ENCODE measurements around the gene TGOLN2.

Gene TGOLN2

DNA sequence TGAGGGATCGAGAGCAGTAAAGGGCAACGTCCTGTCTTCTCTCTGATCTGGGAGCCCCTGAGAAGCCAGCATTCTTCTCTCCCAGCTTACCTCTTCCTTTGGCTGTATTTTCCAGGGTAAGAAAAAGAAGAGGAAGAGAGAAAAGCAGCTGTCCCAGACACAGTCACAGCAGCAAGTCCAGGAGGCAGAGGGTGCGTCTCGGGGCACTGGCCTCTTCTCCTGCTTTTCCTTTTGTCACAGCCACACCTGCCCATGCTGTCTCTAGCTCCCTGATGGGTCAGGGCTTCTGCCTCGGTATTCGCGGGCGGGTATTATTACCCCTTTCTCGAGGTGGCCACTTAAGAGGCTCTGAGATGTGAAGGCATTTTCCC, 20.3 kb downstream of the TGOLN2 start:
- DNase-seq, result no peak

DNA sequence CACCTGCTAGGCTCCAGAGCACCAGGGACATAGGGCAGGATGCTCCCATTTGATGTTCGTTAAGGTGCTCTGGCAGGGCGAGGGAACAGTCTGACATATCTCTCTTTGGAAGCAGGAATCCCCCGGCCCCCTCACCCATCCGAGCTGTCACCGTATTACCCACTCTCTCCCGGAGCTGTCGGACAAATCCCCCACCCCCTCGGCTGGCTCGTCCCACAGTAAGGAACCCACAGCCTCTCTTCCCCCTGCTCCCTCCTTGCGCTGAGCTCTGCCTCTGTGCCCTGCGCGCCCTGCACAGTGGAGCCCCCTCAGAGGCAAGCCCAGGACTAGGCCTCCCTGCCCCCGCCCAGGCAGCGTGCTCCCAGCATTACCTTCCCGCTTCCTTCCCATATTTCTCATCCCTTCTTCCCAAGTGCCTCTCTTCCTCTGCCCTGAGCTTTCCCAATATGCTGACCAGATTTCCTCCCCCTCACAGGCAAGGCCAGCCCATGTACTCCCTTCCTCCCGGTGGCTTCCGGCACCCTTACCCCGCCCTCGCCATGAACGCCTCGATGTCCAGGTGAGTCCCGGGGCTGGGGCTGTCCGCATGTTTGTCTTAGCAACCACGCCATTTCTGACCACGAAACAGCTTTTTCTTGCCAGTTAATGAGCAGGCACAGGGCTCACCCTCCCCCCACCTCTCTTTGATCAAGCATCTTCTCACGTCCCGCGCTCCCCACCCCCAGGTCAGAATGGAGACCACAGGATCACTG, 23.8 kb downstream of the TGOLN2 start:
- no peak for DNase-seq

DNA sequence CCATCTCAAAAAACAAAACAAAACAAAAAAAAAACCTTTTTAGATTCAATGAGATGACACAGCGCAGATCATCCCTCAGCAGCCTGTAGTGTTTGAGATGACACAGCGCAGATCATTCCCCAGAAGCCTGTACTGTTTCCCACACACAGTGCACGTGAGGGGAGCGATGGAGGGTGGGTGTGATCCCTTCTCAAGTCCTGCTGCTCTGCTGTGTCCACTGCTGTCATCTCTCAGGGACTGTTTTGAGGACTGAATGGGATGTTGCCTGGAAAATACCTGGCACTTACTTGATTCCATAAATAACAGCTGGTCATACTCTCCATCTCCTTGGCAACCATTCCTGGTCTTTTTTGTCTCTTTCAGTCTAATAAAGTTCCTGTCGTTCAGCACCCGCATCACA, 25.7 kb downstream of the TGOLN2 start:
- DNase-seq, result no peak

DNA sequence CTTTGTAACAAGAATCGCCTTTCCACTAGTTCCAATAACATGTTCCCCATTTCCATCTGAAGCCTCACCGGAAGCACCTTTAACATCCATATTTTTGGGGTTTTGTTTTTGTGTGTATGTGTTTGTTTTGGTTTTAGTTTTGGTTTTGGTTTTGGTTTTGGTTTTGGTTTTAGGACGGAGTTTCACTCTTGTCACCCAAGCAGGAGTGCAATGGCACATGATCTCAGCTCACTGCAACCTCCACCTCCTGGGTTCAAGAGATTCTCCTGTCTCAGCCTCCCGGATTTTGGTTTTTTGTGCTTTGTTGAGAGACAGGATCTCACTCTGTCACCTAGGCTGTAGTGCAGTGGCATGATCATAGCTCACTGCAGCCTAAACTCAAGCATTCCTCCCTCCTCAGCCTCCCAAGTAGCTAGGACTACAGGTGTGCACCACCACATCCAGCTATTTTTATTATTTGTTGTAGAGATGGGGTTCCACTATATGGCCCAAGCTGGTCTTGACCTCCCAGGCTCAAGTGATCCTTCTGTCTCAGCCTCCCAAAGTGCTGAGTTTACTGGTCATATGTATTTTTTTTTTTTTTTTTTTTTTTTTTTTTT, 36.3 kb downstream of the TGOLN2 start:
- no peak for DNase-seq

DNA sequence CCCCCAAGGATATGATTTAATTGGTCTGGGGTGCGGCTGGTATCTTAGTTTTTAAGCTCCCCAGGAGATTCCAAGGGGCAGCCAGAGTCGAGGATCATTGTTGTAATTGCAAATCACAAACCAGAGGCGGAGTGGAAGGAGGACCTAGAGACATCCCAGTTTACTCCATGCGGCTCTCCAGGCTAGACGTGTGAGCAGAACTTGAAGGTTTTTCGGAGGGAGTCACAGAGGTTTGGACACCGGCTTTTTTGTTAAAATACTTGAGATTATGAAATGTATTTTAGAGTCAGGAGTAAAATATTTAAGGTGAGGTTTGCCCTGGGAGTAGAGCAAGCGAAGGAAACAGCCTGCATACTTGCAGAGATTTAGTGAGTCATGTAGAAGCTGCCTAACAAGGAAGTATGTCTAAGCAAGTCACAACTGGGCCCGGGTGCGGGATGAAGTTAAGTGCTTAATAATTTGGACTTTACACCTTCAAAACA, 39.5 kb downstream of the TGOLN2 start:
- no peak for DNase-seq

DNA sequence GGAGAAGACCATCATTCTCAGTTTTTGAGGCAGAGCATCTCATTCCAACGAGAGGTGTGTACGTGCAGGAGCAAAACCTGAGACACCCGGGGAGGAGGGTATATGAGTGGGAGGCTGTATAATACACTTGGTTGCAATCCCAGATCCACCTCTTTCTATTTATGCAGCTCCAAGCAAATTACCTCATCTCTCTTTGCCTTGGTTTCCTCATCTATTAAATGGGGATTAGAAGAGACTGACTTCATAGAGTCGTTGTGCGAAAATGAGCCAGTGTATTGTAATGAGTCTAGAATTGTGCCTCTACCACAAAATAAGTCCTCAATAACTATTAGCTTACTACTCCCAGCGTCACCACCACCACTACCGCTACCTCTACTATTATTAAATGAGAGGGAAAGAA, 40.1 kb downstream of the TGOLN2 start:
- no peak for DNase-seq

DNA sequence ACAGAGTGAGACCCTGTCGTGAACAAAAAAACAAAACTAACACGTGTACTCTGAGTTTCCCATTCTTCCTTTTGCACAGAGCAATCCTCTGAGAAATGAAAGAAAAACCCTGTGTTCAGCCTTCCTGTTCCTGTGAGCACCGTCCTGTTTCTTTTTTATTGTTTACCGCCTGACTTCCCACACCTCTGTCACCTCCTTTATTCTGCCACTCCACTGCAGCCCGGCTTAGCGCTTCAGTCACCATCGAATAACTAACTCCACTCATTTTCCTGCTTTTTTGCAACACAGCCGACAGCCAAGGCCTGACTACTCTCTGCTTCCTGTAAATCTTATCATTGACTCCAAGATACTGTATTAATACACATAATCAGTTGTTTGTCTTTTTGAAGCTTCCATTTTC, 40.9 kb downstream of the TGOLN2 start:
- DNase-seq, result no peak

DNA sequence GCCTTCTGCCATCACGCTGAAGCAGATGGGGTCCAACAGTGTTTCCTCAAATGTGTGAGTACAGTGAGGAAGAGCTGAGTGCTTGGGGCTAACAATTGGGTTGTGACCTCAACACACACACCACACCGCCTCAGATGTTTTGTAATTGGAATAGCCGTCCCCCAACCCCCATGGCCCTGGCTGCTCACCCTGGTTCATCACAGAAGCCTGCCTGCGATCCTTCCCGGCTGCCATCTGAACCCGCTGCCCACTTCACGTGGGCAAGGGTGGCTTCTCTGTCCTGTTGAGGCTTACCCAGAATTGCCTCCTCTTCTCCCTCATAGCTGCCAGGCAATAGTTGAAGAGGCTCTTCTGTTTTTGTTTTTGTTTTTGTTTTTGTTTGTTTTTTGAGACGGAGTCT, 44.1 kb downstream of the TGOLN2 start:
- no peak for DNase-seq

DNA sequence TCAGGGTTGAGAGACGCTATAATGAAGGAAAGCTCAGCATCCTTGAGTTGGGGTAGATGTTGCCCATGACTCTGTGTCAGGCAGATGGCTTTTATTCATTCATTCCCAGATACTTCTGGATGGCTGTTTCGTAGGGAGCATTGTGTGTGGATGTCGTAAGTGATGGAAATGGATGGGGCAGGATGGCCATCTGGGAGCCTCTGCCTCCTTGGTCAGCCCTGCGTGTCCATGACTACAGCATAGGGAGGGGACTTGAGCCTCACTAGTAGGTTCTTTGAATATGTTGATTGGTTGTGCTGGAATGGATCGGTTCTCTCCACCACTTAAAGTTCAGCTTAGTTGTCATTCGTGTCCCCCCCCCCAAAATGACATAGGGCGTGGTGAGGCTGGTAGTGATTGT, 44.9 kb downstream of the TGOLN2 start:
- DNase-seq, result no peak

DNA sequence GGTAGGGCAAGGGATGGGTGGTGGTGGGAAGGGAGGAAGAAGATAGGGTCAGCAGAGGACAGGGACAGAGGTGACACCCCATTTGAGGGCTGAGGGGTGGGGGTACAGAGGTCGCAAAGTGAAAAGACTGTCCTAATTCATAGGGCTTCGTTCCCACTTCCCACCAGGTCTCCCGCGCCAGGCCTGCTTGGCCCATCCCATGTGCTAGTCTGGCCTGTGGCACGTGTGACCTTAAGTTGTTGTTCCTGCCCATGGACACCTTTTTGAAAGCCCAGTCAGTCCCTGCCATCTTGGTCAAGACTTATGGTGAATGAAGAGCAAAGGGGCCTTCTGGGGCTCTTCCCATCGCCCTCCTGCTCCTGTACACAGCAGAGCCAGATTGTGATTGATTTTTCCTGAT, 46.2 kb downstream of the TGOLN2 start:
- DNase-seq, result no peak

DNA sequence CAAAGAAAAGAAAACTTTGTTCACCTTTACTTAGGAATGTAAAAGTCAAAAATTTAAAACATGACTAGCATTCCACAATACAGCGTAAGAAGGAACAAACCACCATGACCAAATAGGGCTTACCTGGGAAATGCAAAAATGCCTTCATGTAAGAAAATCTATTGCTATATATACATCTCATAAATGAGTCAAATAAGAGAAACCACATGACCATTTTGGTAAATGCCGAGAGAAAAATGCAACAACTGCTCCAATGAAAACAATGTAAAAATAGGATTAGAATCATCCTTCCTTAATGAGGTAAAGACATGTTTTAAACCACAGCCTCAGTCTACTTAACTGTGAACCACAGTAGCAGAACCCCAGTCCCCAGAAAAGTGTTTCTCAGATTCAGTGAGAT, 49.4 kb downstream of the TGOLN2 start:
- DNase-seq, result no peak

DNA sequence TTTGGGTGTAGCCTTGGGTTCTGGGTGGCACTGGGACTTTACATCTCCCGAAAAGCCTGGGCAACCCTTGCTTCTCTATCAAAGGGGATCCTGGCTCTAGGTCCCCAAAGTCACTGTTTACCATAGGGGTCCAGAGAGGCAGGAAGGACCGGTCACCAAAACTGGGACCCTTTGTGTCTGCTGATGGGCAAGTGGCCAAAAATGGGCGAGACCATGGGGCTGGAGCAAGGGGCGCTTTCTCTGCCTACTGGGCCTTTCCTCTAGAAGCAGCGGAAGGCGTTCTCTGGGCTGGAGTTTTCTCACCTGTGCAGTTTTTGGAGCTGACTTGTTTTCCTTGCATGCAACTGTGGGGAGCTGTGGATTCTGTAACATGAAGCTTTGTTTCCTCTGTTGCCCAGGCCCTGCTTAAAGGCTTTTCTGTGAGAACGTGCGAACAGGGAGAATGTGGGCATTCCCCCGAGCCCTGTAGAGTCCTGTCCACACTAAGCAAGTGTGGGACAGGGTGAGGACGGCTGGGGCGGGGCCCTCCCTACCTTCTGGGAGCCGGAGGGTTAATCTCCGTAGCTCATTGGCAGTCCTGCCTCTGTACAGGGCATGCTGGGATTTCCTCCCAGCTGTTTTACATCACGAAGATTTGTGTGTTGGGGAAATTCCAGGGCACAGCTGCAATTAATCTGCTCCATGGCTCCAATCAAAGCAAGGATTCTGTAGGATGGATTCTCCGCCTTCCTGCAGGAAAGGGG, 50.2 kb downstream of the TGOLN2 start:
- DNase-seq, result no peak

DNA sequence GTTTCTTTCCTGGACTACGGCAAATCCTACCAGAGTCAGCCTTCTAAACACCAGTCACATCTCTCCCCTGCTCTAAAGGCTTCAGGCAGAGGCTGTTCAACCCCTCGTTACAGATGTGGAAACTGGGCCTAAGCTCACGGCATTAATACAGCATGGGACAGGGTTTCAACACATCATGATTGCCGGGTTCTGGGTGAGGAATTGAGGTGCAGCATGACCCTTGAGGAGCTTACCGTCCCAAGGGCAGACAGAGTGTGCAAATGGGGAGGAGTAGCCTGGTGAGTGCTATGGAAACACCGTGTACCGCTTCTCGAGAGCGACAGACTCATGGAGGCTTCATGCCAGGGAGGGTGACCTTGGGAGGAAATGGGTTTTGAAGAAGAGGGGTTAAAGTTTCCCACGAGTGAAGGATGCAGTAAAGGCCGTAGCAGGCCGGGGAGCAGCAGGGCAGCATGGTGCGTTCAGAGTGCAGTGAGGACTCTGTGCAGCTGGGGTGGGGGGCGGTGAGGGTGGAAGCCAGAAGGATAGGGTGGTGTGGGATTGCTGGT, 51.1 kb downstream of the TGOLN2 start:
- no peak for DNase-seq

DNA sequence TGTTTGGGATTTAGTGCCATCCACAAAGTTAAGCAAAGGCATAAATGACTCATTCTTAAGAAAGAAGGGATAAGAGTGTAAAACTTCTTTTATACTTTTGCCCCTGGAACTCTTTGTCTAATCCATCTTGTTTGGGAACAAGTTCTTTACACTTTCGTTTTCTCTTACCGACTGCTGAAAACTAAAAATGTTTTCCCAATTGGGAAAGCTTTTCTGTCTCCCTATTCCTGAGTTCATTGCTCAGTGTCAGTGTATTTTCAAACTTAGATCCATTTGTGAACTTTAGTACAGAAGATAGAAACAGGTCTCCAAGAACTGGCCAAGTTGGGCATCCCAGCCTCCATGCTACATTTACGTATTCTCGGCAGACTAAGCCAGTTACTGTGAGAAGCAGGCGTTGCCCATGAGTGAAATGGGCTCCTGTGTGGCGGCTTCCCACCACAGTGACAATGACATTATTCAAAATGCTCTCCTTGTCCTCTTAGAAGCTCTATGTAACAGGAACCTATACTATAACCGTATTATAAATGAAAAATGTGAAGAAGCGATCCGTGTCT, 51.7 kb downstream of the TGOLN2 start:
- no peak for DNase-seq

DNA sequence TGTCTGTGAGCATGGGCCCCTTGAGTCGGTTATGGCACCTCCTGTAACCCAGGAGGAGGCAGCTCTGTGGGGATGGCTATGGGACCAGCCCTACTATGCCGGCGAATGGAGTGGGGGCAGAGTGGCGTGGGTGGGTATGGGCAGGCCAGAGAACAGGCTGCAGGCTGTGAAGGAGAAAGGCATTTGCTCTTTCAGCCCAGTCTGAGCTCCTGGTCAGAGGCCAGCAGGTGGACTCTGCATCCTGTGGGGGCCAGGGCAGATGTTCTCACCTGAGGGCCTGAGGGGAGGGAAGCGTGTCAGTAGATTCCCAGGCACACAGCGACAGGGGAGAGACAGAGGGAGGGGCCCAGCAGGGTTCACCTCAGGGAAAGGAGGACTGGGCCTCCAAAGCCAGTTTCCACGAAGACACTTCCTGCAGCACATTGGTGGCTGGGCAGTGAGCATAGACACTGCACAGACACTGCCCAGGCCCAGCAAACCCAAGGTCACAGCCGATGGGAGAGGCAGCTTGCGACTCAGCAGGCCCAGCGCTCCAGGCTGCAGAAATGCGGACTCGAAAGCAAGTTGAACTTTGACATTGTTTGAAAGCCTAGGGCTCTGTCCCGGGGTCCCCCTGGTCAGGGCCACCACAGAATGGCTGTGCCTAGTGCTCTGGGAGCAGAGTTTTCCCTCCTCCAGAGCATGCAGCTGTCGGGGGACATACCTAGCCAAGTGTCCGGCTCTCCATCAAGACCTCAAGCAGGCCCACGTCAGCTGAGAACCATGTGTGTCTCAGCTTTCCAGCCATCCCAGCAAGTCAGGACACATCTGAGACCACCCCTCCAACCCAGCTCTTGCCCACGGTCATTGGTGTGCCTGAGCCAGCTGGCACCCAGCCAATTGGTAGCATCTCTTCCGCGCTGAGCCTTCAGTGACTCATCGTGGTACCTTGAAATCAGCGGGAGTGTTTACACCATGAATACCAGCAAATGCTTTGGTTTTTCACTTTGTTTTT, 53.8 kb downstream of the TGOLN2 start:
- no peak for DNase-seq

DNA sequence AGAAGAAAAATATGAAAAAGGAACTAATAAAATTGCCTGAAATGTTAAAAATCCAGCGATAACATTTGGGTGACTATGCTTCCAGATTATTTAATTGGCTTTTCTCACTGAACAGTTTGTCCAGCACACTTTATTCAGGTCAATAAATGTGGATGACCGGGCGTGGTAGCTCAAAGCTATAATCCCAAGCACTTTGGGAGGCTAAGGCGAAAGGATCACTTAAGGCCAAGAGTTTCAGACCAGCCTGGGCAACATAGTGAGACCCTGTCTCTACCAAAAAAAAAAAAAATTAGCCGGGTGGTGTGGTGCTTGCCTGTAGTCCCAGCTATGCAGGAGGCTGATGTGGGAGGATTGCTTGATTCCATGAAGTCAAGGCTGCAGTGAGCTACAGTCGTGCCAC, 55.4 kb downstream of the TGOLN2 start:
- DNase-seq, result no peak

DNA sequence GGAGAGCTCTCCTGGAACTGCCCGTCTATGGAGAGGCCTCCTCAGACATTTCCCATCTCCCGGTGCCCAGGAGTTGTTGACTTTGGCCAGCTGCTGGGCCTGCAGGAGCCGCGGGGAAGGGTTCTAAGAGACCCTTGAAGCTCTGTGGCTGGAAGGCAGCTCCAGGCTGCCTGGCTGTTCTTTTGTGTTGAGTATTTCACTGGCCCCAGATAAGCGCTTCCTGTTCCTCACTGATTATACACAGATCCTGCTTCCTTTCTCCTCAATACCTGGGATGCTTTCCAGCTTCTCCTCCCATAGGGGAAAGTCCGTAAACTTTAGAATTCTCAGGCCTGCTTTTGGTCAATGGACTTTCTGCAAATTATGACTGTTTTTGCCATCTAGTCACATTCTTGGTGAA, 57.8 kb downstream of the TGOLN2 start:
- DNase-seq, result no peak
